Epidermal melanocyte (primary cell): ENCODE data around the gene MLLT11.
A peak's percentile ranks its signal among the peaks of the same experiment; 100 is the strongest.

Experiments used
- DNase-seq: peaks from one replicate; pipeline ENCODE4 v3.0.0; 2011; ENCODE audit warnings: low spot score; ENCODE audit not compliant: insufficient read length

The MLLT11 gene

DNA sequence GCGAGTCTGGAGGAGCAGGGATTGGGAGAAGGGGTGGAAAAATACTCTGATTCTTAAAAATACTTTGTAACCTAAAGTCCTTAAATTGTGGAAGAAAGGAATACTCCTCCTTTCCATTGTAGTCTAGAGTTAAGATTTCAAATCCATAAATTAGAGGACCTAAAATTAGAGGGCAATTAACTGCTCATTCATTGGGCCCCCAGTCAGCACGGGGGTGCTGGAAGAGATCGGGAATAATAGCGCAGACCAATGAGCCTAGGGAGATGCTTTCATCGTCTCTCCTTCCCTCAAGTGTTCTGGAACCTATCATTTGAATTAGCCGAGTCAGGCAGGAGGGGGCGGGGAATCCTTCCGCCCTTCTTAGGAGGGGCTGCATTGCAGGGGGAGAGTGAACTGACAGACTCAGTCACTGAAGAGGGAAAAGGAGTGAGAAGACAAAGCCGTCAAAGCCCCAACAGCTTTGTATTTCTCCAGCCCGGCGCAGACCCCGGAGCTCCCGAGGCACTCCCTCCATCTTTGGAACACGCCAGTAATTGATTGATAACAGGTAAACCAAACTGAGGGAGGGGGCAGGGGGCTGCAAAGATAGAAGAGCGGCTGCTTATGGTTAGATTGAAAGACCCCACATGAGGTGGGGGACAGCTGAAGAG is at the start of gene MLLT11:
MLLT11 (plus strand) TSS at position 391 of the 650 bp plus-strand sequence. CDS start 6,828 bp downstream, outside the sequence.
- DNase-seq: peak; percentile 52

DNA sequence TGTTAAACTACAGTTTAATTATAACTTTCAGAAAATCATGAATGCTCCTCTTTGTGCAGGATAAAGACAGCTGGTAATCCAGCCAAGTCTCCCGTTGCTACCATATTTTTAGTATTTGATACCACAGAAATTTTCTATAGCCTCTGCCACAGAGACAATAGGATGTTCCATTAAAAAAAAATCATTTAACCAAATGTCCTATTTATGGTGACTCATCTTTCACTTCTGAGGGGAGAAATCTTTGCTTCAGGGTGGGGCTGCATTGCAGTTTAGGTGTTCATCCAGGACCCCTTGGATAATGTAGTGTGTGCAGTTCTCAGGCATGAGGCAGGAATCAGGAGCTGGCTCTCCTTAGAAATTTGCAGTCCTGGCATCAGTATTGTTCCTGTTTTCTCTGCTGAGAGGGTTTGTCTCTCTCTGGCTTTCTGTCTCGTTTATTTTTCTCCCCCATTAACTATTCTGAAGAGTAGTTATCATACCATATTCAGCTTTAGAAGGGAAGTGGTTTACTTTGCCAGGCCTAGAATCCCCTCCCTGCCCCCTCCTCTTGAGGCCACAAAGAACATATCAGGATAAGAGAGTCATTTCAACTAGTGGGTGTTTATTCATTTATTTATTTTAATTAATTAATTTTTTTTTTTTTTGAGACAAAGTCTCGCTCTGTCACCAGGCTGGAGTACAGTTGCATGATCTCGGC is 48.9 kb upstream of the MLLT11 start:
- no peak for DNase-seq

DNA sequence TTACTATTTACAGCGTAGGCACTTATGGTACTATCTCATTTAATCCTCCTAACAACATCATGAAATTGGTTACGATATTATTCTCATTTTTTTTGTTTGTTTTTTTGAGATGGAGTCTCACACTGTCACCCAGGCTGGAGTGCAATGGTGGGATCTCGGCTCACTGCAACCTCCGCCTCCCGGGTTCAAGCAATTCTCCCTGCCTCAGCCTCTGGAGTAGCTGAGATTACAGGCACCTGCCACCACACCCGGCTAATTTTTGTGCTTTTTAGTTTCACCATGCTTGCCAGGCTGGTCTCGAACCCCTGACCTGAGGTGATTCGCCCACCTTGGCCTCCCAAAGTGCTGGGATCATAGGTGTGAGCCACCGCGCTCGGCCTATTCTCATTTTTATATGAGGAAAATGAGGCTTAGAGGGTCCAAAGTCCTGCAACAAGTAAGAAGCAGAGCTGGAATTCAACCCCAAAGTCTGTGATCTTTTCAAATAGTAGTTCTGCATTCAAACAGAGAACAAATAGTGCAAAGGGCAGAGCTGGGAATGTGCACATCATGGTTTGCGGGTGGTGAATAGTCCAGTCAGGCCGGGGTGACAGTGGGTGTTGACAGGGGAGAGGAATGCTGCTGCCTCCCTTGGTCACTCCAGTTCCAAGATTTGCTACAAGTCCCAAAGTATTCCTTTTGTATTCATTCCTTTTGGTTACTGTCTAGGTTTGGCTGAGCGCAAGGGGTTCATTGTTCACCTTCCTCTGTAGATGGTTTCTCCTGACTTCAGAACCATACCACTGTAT is 47.3 kb upstream of the MLLT11 start:
- no peak for DNase-seq

DNA sequence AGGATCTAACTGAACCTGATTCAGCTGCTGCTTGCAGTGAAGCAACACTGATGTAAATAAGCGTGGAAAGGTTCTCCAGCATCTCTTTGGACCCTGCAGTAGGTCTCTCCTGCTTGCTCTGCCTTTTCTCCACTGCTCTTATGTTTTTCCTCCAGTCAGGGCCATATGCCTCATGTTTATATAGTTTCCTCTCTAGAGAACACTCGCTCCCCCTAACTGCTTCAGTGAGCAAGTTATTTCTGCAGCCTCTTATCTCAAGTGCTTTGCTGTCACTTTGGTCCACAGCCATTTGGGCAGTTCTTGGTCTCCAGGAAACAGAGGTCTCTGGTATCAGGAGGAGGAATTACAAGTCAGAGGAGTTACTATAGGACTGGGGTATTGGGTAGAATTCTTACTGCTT is 46.7 kb upstream of the MLLT11 start:
- DNase-seq: no peak

DNA sequence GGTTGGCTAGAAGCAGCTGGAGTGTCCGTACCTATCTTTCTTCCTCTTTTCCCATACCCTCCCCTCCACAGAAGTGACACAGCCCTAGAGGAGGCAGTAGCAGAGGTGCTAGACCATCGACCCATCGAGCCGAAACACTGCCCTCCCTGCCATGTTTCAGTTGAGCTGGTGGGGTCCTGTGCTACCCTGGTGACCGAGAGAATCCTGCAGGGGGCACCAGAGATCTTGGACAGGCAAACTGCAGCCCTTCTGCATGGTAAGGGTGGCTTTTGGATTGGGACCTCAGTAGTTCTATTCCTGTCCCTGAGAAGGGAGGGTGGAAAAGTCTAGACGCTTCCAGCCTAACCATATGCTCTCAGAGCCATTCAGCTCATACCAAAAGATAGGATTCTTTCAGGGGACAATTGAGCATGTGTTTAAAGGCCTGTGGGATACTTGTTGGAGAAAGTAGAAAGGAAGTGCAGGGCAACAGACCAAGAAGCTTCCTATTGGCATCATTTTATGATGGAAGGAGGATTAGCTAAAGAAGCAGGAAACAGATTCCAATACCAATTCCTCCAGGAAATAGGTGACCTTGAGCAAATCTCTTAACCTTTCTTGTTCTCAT is 35.6 kb upstream of the MLLT11 start:
- DNase-seq: peak; percentile 92

- no peak for DNase-seq
These were observed 33.7 kb upstream of the MLLT11 start for GRCh38 chr1:151026460-151026859.

GRCh38 chr1:151032164-151032563 is 28.0 kb upstream of the MLLT11 start:
- DNase-seq: no peak

DNA sequence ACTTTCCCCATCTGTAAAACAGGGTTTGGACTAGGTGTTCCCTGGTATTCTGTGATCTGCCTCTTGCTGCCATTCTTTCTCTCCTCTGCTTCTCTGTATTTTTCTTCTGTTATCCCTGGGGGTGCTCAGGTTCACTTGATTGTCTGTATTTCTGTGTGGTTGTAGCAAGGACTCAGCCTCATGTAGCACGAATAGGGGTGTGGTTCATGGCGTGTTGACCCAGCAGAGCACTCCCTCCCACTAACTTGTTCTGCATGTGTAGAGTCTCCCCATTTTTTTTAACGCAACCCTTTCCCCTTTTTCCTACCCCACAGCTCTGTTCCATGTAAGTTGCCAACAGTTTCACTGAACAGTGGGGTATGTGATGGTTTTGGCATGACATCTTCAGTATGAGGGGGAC is 25.0 kb upstream of the MLLT11 start:
- DNase-seq: no peak

GRCh38 chr1:151036356-151036755 is 23.8 kb upstream of the MLLT11 start, which contains the start of gene BNIPL:
Gene BNIPL, plus strand, starts transcription at chr1:151036586. Its CDS starts 140 bp downstream, at chr1:151036726.
- no peak for DNase-seq

DNA sequence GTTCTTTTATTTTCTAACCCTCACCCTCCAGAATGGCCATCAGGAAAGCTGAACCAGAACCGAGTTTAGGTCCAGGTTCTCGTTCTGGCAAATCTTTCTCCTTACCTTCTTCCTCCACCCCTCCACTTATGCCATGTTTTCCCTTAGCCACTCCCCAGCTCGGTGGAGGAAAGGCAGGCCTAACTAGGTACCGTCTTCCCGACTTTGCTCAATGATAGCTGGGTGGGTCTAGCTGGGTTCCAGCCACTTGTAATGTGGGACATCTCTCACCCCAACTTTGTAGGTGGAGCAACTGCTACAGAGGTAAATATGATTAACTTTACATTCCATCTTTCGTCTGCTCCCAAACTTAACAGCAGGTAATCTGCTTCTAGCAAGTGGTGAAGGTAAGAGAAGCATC is 23.2 kb upstream of the MLLT11 start:
- no peak for DNase-seq

GRCh38 chr1:151039521-151039920 is 20.7 kb upstream of the MLLT11 start:
- DNase-seq: no peak

DNA sequence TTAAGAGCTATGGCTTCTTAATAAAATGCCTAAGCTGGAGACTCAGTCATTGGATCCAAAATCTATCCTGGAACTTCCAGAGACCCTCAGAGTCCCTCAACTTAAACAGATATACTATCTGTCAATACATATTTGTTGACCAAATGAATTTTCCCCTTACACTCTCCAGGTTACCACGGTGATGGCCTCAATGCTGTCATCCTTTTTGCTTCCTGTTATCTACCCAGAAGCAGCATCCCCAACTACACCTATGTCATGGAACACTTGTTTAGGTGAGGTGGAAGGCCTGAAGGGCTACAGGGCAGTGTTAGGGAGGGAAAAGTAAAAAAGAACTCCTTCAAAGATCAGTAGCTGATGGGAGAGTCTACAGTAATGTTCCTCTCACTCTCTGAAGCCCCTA is 17.0 kb upstream of the MLLT11 start:
- no peak for DNase-seq

GRCh38 chr1:151047591-151047924 is 12.6 kb upstream of the MLLT11 start, which contains the start of gene C1orf56:
Gene C1orf56, plus strand, starts transcription at chr1:151047751. Its CDS starts 97 bp downstream, at chr1:151047848.
- peak; percentile 87 for DNase-seq

DNA sequence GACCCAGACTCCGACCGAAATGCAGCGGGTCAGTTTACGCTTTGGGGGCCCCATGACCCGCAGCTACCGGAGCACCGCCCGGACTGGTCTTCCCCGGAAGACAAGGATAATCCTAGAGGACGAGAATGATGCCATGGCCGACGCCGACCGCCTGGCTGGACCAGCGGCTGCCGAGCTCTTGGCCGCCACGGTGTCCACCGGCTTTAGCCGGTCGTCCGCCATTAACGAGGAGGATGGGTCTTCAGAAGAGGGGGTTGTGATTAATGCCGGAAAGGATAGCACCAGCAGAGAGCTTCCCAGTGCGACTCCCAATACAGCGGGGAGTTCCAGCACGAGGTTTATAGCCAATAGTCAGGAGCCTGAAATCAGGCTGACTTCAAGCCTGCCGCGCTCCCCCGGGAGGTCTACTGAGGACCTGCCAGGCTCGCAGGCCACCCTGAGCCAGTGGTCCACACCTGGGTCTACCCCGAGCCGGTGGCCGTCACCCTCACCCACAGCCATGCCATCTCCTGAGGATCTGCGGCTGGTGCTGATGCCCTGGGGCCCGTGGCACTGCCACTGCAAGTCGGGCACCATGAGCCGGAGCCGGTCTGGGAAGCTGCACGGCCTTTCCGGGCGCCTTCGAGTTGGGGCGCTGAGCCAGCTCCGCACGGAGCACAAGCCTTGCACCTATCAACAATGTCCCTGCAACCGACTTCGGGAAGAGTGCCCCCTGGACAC is 12.1 kb upstream of the MLLT11 start:
- DNase-seq: peak; percentile 40

DNA sequence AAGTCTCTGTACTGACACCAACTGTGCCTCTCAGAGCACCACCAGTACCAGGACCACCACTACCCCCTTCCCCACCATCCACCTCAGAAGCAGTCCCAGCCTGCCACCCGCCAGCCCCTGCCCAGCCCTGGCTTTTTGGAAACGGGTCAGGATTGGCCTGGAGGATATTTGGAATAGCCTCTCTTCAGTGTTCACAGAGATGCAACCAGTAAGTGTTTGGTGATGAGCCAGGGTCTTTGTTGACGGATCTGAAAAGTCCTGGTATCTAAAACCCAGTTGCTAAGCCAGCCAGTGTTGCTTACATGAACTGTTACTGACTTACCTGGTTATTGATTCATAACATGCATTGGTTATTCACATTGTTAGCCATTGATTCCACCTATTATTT is 11.6 kb upstream of the MLLT11 start:
- no peak for DNase-seq

- no peak for DNase-seq
These were observed 10.7 kb upstream of the MLLT11 start for GRCh38 chr1:151049458-151049857.

- DNase-seq: no peak
These were observed 10.0 kb upstream of the MLLT11 start for GRCh38 chr1:151050051-151050688.

GRCh38 chr1:151051356-151052009 is 8.7 kb upstream of the MLLT11 start:
- DNase-seq: no peak

GRCh38 chr1:151054971-151055547 is 5.1 kb upstream of the MLLT11 start:
- no peak for DNase-seq

- DNase-seq: no peak
These were observed 4.6 kb upstream of the MLLT11 start for GRCh38 chr1:151055581-151055980.
